Measurements from ENCODE around the gene GLIS1. TPM values are rescaled to one million over a fixed set of nuclear protein-coding genes. Genes with fewer than 3 reads are reported as not detected.

GLIS1 gene
- total RNA-seq, 1 experiment from 2014 or later: 0.24 TPM

GRCh38 chr1:53475664-53476063, 263.3 kb downstream of the GLIS1 start:
- DNase-seq (ENCODE audit: low spot score): no peak
- ChIA-PET CTCF (interaction anchor here (0.7 to 1.8 kb wide), 4 partner anchors 10 to 118 kb away, joined by 3 to 6 read pairs (median 4); no protein-coding TSS in a partner anchor), POLR2A (no interaction called here)
- Mint-ChIP-seq H3K4me1 (peaks cover 11% of the 10 kb centered on the region), H3K27me3 (ENCODE audit: low read depth) (peaks cover 30% of the 10 kb centered on the region), H3K27ac (no peak overlapping the region), H3K4me3 (no peak overlapping the region), H3K36me3 (no peaks in the 10 kb centered on the region), H3K9me3 (0 out of 2 replicates have a peak, but pooled peaks cover 3% of the 10 kb centered on the region)
- TF ChIP-seq, protein P1, sequence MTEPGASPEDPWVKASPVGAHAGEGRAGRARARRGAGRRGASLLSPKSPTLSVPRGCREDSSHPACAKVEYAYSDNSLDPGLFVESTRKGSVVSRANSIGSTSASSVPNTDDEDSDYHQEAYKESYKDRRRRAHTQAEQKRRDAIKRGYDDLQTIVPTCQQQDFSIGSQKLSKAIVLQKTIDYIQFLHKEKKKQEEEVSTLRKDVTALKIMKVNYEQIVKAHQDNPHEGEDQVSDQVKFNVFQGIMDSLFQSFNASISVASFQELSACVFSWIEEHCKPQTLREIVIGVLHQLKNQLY (CRISPR knock-in tag; IDR thresholded peaks at IDR 0.05): no peak
- TF ChIP-seq E2F1 (CRISPR knock-in tag; IDR thresholded peaks at IDR 0.05) (no peak), FOXK1 (CRISPR knock-in tag; IDR thresholded peaks at IDR 0.05) (no peak)
- ATAC-seq: no peak

DNA sequence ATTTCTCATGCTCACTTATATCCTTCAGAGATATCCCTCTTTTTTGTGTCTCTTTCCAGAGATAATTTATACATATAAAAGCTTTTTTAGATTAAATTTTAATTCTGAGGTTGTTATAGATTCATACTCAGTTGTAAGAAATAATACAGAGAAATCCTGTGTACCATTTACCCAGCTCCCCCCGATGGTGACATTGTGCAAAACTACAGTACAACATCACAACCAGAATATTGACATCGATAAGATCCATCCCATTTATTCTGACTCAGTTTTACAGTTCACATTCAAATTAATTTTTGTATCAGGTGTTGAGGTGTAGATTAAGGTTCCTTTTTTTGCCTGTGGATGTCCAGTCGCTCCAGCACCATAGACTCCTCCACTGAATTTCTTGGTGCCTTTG, 265.5 kb downstream of the GLIS1 start:
- peaks cover 31% of the 10 kb centered on the region for H3K27me3 Mint-ChIP-seq (ENCODE audit: low read depth)
- peaks cover 21% of the 10 kb centered on the region for H3K4me1 Mint-ChIP-seq
- no peaks in the 10 kb centered on the region for H3K36me3 Mint-ChIP-seq

DNA sequence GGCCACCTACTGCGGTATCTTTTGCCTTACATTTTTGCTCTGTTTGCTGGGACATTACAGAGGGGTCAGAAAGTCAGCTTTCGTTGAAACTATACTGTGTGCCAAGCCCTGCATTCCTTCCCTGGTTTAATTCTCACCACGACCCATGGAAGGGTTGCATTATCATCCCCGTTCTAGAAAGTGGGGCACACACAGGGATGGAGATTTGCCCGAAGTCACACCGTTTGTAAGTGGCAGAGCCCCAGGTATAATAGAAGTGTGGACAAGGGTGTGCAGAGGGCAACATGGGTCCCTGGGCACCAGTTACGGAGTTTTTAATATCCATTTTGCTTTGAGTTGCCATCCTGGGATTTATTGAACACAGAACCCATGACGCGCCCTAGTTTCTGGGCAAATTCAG, 268.0 kb downstream of the GLIS1 start:
- no peak overlapping the region for H3K4me3 Mint-ChIP-seq
- H3K27me3 Mint-ChIP-seq (ENCODE audit: low read depth): peaks cover 25% of the 10 kb centered on the region
- CTCF ChIA-PET: interaction anchor here (0.7 to 2.7 kb wide), 6 partner anchors 13 to 245 kb away, joined by 3 to 11 read pairs (median 4); no protein-coding TSS in a partner anchor
- no peaks in the 10 kb centered on the region for H3K36me3 Mint-ChIP-seq
- ATAC-seq (no peak), DNase-seq (ENCODE audit: low spot score) (no peak)
- POLR2A ChIA-PET: no interaction called here
- no peaks in the 10 kb centered on the region for H3K9me3 Mint-ChIP-seq
- H3K27ac Mint-ChIP-seq: no peak overlapping the region
- H3K4me1 Mint-ChIP-seq: peaks cover 18% of the 10 kb centered on the region
- TF ChIP-seq IRF1 (CRISPR knock-in tag; IDR thresholded peaks at IDR 0.05): no peak
- TF ChIP-seq ELF4 (CRISPR knock-in tag; IDR thresholded peaks at IDR 0.05; ENCODE audit: low read depth): no peak
- TF ChIP-seq ESRRA (CRISPR knock-in tag; IDR thresholded peaks at IDR 0.05; ENCODE audit: borderline replicate concordance): no peak
- no peak for TF ChIP-seq CREM (CRISPR knock-in tag; IDR thresholded peaks at IDR 0.05)
- TF ChIP-seq ATF3 (CRISPR knock-in tag; conservative IDR thresholded peaks at IDR 0.05): no peak
- no peak for TF ChIP-seq HMGXB4 (CRISPR knock-in tag; IDR thresholded peaks at IDR 0.05)
- TF ChIP-seq E2F1 (CRISPR knock-in tag; IDR thresholded peaks at IDR 0.05): no peak
- TF ChIP-seq NFYB (CRISPR knock-in tag; conservative IDR thresholded peaks at IDR 0.05; ENCODE audit: low read depth): no peak
- no peak for TF ChIP-seq KAT7 (CRISPR knock-in tag; IDR thresholded peaks at IDR 0.05; ENCODE audit: borderline replicate concordance)
- TF ChIP-seq GRHL2 (CRISPR knock-in tag; IDR thresholded peaks at IDR 0.05; ENCODE audit: insufficient replicate concordance, severe bottlenecking): no peak

More for the DNA sequence above, 265.5 kb downstream of the GLIS1 start:
- H3K27ac Mint-ChIP-seq: no peak overlapping the region
- no peak for DNase-seq (ENCODE audit: low spot score)
- no peak for ATAC-seq
- no peak overlapping the region for H3K4me3 Mint-ChIP-seq
- CTCF ChIA-PET: interaction anchor here (0.5 to 1.6 kb wide), 5 partner anchors 26 to 938 kb away, joined by 3 to 4 read pairs (median 3); no protein-coding TSS in a partner anchor
- TF ChIP-seq ZNF317 (CRISPR knock-in tag; IDR thresholded peaks at IDR 0.05; ENCODE audit: borderline replicate concordance, low read depth) (no peak), ZNF425 (CRISPR knock-in tag; conservative IDR thresholded peaks at IDR 0.05) (no peak), HMGXB4 (CRISPR knock-in tag; IDR thresholded peaks at IDR 0.05) (no peak)
- no peaks in the 10 kb centered on the region for H3K9me3 Mint-ChIP-seq
- POLR2A ChIA-PET: no interaction called here
